GM12891 (cell line): ENCODE measurements around the gene COL4A1.

ENCODE experiments used
- DNase-seq: peaks from one replicate; pipeline ENCODE4 v3.0.0; 2011; ENCODE audit warnings: low spot score; ENCODE audit not compliant: insufficient read length
- FAIRE-seq: peaks from 2 replicates; lab custom pipeline; 2011; peaks lifted over from hg19 to GRCh38; lab: Jason Lieb, UNC
- PAX5 ChIP-seq: IDR thresholded peaks from 2 replicates; pipeline ENCODE4 v1.6.1; 2011; ENCODE audit warnings: low read length, moderate library complexity, mild to moderate bottlenecking; ENCODE audit not compliant: insufficient read depth, severe bottlenecking
- POLR2A ChIP-seq: IDR thresholded peaks from 2 replicates; pipeline ENCODE4 v1.6.1; 2011; ENCODE audit warnings: low read depth, low read length, control low read depth
- POLR2AphosphoS5 ChIP-seq: IDR thresholded peaks from 2 replicates; pipeline ENCODE4 v1.6.1; 2011; ENCODE audit warnings: low read depth, low read length, control low read depth
- POU2F2 ChIP-seq: IDR thresholded peaks from 2 replicates; pipeline ENCODE4 v1.6.1; 2011; ENCODE audit warnings: low read depth, mild to moderate bottlenecking, control low read depth, low read length, moderate library complexity
- SPI1 ChIP-seq: IDR thresholded peaks from 2 replicates; pipeline ENCODE4 v1.6.1; 2011; ENCODE audit warnings: low read depth, low read length, control low read depth
- TAF1 ChIP-seq: IDR thresholded peaks from 2 replicates; pipeline ENCODE4 v1.6.1; 2011; ENCODE audit warnings: low read depth, low read length, control low read depth

COL4A1 gene

DNA sequence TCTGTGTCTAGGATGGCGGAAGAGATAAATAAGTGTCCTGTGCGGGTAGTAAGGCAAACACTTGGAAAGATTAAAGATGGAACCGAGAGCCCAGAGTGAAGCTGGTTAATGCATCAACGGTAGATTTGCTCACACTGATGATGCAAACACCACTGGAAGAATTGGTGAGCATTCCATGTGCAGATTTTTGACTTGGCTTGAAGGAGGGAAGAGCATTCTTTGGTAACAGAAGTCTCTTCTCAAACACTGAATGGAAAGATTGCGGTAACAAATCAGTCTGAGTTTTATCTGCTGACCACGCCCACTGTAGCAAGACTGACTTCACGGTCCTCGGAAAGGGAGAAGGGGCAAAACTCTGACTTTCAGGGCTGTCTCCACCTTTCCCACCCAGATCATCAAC is 112.5 kb downstream of the COL4A1 start:
- FAIRE-seq (no peak), DNase-seq (no peak)
- TF ChIP-seq TAF1 (no peak), POLR2AphosphoS5 (no peak), POLR2A (no peak), SPI1 (no peak), POU2F2 (no peak), PAX5 (no peak)

DNA sequence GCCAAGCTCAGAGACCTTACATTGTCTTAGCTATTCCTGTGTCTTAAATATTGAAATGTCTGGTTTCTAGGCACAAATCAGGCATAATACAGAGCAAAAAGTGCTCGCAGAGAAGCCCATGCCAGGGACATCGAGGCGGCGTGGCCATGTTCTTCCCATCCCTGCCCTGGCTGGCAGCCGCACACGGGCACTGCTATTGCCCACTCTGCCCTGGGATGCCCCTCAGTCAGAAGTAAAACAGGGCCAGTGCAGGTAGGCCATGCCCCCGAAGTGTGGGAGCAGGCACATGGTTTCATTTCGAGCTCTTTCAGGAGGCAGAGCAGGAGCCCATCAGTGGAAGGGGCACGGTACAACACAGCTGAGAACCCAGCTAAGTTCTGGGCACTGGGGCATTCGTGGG is 113.5 kb downstream of the COL4A1 start:
- no peak for DNase-seq
- TF ChIP-seq PAX5: no peak
- no peak for TF ChIP-seq POLR2A
- no peak for TF ChIP-seq POLR2AphosphoS5
- no peak for TF ChIP-seq POU2F2
- no peak for TF ChIP-seq SPI1
- TF ChIP-seq TAF1: no peak
- no peak for FAIRE-seq

DNA sequence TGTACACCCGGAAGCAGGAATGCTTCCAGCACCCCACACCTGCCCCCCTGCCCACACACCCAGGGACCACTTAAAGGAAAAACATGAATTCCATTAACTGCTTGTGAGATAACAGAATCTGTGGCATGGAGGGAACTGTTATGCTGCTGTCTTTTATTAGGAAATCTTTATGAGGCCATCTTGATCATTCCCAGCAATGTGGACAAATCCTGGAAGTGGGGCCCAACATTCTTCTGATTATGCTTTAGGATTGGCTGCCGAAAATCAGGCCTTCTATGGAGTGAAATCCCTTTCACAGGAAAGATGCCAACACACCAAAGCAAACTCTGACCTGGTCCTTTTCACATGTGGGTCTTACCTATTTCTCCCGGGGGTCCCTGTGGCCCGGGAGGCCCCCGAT is 114.5 kb downstream of the COL4A1 start:
- no peak for FAIRE-seq

DNA sequence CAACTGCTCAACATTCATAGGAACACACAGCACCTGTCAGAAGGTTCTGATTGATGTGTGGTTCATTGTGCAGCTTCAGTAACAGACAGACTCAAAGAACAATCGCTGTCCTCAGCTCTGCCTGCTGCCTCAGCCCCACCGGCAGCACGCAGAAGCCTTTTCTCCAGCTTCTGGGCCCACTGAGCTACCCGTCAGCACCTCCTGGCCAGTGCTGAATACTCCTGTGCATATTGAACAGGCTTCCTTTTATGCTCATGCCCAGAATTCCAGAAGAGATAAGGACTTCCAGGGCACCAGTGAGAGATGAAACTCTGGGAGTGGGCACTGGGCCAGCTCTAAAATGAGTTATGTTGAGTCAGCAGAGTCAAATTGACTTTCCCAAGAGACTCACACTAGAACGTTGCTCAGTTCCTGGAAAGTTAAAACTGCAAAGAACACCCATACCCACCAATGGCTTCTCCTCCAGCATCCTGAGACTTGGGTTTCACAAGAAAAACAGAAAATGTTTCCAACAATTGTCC is 119.3 kb downstream of the COL4A1 start:
- TF ChIP-seq SPI1 (no peak), POU2F2 (no peak), PAX5 (no peak)
- FAIRE-seq (no peak), DNase-seq (no peak)

More for the DNA sequence above, 114.5 kb downstream of the COL4A1 start:
- TF ChIP-seq TAF1 (no peak), SPI1 (no peak), PAX5 (no peak), POLR2A (no peak)
- no peak for DNase-seq

DNA sequence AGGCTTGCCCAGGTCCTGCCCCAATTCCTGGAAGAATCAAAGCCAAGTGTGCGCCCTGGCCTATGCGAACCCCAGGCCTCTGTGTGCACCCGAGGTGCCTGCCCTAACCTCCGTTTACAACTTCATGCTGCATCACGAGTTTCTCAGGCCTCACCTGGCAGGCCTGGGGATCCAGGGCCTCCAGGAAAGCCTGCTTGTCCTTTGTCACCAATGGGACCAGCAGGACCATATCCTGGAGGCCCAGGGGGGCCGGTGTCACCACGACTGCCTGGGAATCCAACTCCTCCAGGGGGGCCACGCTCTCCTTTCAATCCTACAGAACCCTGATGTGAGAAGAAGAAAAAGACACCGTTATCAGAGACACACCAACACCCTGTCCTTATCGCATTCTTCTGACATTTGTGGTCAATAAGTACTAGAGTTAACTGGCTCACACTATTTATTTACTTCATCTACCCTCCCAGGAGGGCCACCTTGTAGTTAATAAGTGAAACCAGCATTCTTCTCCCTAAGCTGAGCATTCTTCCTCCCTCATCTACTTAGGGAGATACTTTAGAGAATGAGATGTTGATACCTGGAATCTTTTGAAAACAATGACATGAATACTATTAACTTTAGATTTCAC is 120.6 kb downstream of the COL4A1 start:
- TF ChIP-seq POLR2A: no peak
- no peak for TF ChIP-seq PAX5
- TF ChIP-seq POLR2AphosphoS5: no peak
- TF ChIP-seq TAF1: no peak
- no peak for TF ChIP-seq POU2F2
- TF ChIP-seq SPI1: no peak
- DNase-seq (no peak), FAIRE-seq (no peak)

DNA sequence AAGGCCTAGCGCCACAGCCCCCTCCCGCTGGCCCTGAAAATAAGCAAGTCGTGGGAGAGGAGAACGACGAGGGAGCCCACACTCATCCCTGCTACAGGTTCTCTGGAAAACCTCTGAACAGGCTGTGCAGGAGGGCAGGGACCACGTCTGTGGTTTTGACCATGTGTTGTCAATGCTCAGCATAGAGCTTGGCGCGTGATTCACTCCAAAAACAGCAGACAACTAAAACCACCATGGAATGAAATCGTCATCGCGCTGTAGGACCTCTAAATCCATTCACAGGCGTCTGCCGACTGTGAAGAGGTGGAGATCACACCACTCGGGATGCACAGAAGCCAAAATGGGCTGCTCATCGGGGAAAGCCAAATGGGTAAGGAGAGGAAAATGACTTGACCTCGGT is 121.3 kb downstream of the COL4A1 start:
- DNase-seq (no peak), FAIRE-seq (no peak)
- no peak for TF ChIP-seq SPI1
- TF ChIP-seq POU2F2: no peak
- TF ChIP-seq POLR2AphosphoS5: no peak
- TF ChIP-seq POLR2A: no peak
- TF ChIP-seq TAF1: no peak
- no peak for TF ChIP-seq PAX5

DNA sequence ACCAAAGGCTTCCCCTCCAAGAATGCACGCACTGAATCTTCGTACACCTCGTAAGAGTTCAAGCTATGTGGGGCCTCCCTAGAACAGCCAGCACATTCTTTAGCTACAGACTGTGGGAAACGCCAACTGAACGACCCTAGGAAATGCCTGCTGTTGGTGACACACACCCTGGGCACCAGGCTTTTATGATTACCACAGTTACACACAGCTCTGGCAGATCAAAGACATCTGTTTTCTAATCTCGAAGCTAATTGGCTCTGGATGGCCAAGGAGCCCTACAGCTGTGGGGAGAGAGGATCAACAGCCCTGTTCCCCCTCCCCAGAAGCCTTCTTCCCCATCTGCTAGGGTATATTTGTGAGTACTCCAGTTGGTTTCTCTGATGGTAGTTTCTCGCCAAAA is 123.0 kb downstream of the COL4A1 start:
- FAIRE-seq (no peak), DNase-seq (no peak)
- TF ChIP-seq POLR2A (no peak), SPI1 (no peak), TAF1 (no peak), PAX5 (no peak)

DNA sequence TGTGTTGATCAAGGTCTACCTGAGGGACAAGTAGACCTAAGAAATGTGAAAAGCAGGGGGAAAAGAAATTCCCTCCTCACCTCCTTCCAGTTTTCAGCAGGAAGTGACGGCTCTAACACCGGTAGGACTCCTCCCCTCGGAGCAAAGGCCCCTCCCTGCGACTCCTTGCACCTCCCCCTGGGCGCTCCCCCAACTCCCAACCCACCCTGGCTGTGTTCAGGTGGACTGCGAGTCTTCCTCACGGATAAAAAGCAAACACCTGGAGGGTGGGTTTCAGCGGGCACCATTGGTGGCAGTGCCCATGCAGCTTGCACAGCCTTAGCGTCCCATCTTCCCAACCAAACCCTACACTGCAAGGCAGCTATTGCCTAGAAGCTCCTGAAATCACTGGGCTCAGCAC is 124.5 kb downstream of the COL4A1 start:
- TF ChIP-seq SPI1 (no peak), PAX5 (no peak), TAF1 (no peak), POU2F2 (no peak), POLR2A (no peak), POLR2AphosphoS5 (no peak)
- no peak for FAIRE-seq
- no peak for DNase-seq

DNA sequence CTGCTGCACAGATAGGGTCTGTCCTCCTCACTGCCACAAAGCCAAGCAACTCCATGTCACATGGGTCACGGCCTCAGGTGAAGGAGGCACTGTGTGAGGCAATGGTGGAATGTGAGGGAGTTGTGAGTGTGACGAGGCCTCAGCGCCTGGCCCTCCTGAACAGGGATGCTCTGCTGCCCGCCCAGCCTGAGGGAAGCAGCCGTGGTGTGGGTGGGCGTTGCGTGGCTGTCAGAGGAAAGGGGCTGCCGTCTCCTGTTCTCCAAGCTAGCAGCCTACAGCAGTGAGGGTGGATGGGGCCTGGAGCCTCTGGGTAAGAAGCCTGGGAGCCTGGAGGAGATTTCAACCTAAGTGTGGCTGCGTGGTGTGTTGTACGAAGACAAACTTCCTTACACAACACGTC is 125.0 kb downstream of the COL4A1 start:
- DNase-seq (no peak), FAIRE-seq (no peak)
- TF ChIP-seq POLR2A: no peak
- no peak for TF ChIP-seq POU2F2
- TF ChIP-seq PAX5: no peak
- TF ChIP-seq POLR2AphosphoS5: no peak
- no peak for TF ChIP-seq TAF1
- TF ChIP-seq SPI1: no peak

DNA sequence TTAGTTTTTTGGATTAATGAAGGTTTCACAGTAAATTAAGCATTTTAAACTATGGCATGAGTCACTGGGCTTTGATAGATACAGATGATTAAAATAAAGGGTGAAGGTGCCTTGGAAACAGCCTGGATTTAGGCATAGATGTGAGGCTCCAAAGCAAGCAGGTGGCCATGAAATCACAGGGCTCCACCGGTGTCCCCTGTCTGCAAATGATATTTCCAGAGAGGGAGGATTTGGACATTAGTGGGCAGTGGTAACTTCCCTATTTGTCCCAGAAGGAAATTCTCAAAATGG is 127.2 kb downstream of the COL4A1 start:
- DNase-seq (no peak), FAIRE-seq (no peak)
- TF ChIP-seq TAF1 (no peak), POLR2AphosphoS5 (no peak), POU2F2 (no peak)
